Measurements from ENCODE around the gene POLR2H.
"Not testable (repeated sequence)": the region's sequence is repeated elsewhere in the genome, so short reads cannot be mapped to it uniquely, and the experiment has no call there.

Gene POLR2H

GRCh38 chr3:184335661-184336546, 25.6 kb upstream of the POLR2H start:
- DNase-seq, result peak; percentile 61 to 86 (median 72)

GRCh38 chr3:184336547-184337398, 24.7 kb upstream of the POLR2H start:
- no peak for DNase-seq

- DNase-seq, result no peak
These were observed 24.2 kb upstream of the POLR2H start, which contains the start of gene FAM131A for GRCh38 chr3:184337399-184337714. Gene FAM131A (plus strand): TSS chr3:184337600. CDS start chr3:184337631, 31 bp downstream.

GRCh38 chr3:184337981-184338380, 23.5 kb upstream of the POLR2H start:
- no peak for DNase-seq

- DNase-seq, result no peak
These were observed 23.0 kb upstream of the POLR2H start for GRCh38 chr3:184338511-184338945.

GRCh38 chr3:184339001-184339400, 22.5 kb upstream of the POLR2H start:
- DNase-seq, result no peak

- not testable (repeated sequence) for DNase-seq
These were observed 21.9 kb upstream of the POLR2H start for GRCh38 chr3:184339451-184340135.

- no peak for DNase-seq
These were observed 19.6 kb upstream of the POLR2H start for GRCh38 chr3:184341925-184342324.

- DNase-seq, result no peak
These were observed 18.2 kb upstream of the POLR2H start for GRCh38 chr3:184343200-184343876.

GRCh38 chr3:184344579-184345316, 16.8 kb upstream of the POLR2H start:
- DNase-seq, result no peak

GRCh38 chr3:184345317-184346144, 16.0 kb upstream of the POLR2H start:
- DNase-seq, result no peak

GRCh38 chr3:184346480-184347190, 14.9 kb upstream of the POLR2H start:
- DNase-seq, result no peak

- DNase-seq, result no peak
These were observed 14.0 kb upstream of the POLR2H start for GRCh38 chr3:184347321-184348056.

GRCh38 chr3:184348057-184348382, 13.5 kb upstream of the POLR2H start:
- DNase-seq, result no peak

- DNase-seq, result no peak
These were observed 11.7 kb upstream of the POLR2H start for GRCh38 chr3:184349563-184350470.

- DNase-seq, result no peak
These were observed 10.9 kb upstream of the POLR2H start for GRCh38 chr3:184350618-184351017.

- no peak for DNase-seq
These were observed 9.9 kb upstream of the POLR2H start for GRCh38 chr3:184351511-184352148.
